CD8-positive, alpha-beta memory T cell (primary cell): Measurements from ENCODE around the gene MBD4. TPM values are rescaled to one million over a fixed set of nuclear protein-coding genes. Genes with fewer than 3 reads are reported as not detected.
"Not testable (repeated sequence)": the region's sequence is repeated elsewhere in the genome, so short reads cannot be mapped to it uniquely, and the experiment has no call there.

Experiments used
- CTCF ChIA-PET: fragments of 350-600 bp; sonication (Branson Sonifier 250); formaldehyde crosslinking; loops from one replicate; lab custom pipeline; 2021; ENCODE audit warnings: antibody characterized with exemption; lab: Charles Lee
- POLR2A ChIA-PET: fragments of 350-600 bp; sonication (Branson Sonifier 250); formaldehyde crosslinking; loops from one replicate; lab custom pipeline; 2021; ENCODE audit warnings: antibody characterized with exemption; lab: Charles Lee
- DNase-seq, 5 donors: peaks; one replicate each; pipeline versions ENCODE4 v3.0.0 to v3.0.0-alpha.2; 2020 to 2022; ENCODE audit warnings: mixed read lengths in 1 of 5
- H3K27ac ChIP-seq: one replicate; pipeline ENCODE4 v1.7.0; 2013; ENCODE audit warnings: low read depth, mild to moderate bottlenecking, low read length, moderate library complexity
- H3K27me3 ChIP-seq: 2 replicates; pipeline ENCODE4 v1.7.0; 2013; ENCODE audit warnings: low read length, mild to moderate bottlenecking; ENCODE audit not compliant: insufficient read depth, poor library complexity, severe bottlenecking
- H3K36me3 ChIP-seq: 2 replicates; pipeline ENCODE4 v1.7.0; 2013; ENCODE audit warnings: mild to moderate bottlenecking, low read length, moderate library complexity; ENCODE audit not compliant: insufficient read depth
- H3K4me1 ChIP-seq: 2 replicates; pipeline ENCODE4 v1.7.0; 2013; ENCODE audit warnings: mild to moderate bottlenecking, low read length, moderate library complexity; ENCODE audit not compliant: insufficient read depth
- H3K4me3 ChIP-seq: 2 replicates; pipeline ENCODE4 v1.7.0; 2013; ENCODE audit warnings: mild to moderate bottlenecking, low read length
- H3K9me3 ChIP-seq: 2 replicates; pipeline ENCODE4 v1.7.0; 2013; ENCODE audit warnings: mild to moderate bottlenecking, low read length
- H3K27ac Mint-ChIP-seq, 8 donors: one replicate each; pipeline ENCODE4 v1.8.0; 2020 to 2021; ENCODE audit warnings: mixed read lengths in 8 of 8, mild to moderate bottlenecking in 6 of 8, inconsistent platforms in 3 of 8, moderate library complexity in 3 of 8
- H3K27me3 Mint-ChIP-seq, 2 donors: one replicate each; pipeline ENCODE4 v1.8.0; 2020 to 2021; ENCODE audit warnings: mixed read lengths in 2 of 2, mild to moderate bottlenecking in 1 of 2, moderate library complexity in 1 of 2
- H3K36me3 Mint-ChIP-seq, 3 donors: one replicate each; pipeline ENCODE4 v1.8.0; 2020 to 2021; ENCODE audit warnings: mixed read lengths in 3 of 3, inconsistent platforms in 1 of 3, mild to moderate bottlenecking in 1 of 3
- H3K4me1 Mint-ChIP-seq, 3 donors: one replicate each; pipeline ENCODE4 v1.8.0; 2020 to 2021; ENCODE audit warnings: mixed read lengths in 3 of 3, inconsistent platforms in 1 of 3, mild to moderate bottlenecking in 1 of 3
- H3K4me3 Mint-ChIP-seq, 7 donors: one replicate each; pipeline ENCODE4 v1.8.0; 2020 to 2021; ENCODE audit warnings: mixed read lengths in 7 of 7, mild to moderate bottlenecking in 6 of 7, moderate library complexity in 4 of 7, inconsistent platforms in 2 of 7
- H3K9me3 Mint-ChIP-seq, 5 donors: one replicate each; pipeline ENCODE4 v1.8.0; 2020 to 2022; ENCODE audit warnings: mixed read lengths in 5 of 5, mild to moderate bottlenecking in 3 of 5, moderate library complexity in 2 of 5, inconsistent platforms in 1 of 5
- polyA plus RNA-seq: library from polyadenylated mRNA; unstranded; fragments of 300-500 nt; fragmentation: Illumina TruSeq; gene quantifications from one replicate; pipeline ENCODE4 v1.2.3, GENCODE V29; 2021
- total RNA-seq, 2 experiments: library from RNA; stranded (reverse); gene quantifications; one replicate each; pipeline ENCODE4 v1.2.3, GENCODE V29; 2021

MBD4 gene
- total and polyA plus RNA-seq, 3 experiments from 2014 or later, result 33.2 to 48.1 (median 48.0) TPM

DNA sequence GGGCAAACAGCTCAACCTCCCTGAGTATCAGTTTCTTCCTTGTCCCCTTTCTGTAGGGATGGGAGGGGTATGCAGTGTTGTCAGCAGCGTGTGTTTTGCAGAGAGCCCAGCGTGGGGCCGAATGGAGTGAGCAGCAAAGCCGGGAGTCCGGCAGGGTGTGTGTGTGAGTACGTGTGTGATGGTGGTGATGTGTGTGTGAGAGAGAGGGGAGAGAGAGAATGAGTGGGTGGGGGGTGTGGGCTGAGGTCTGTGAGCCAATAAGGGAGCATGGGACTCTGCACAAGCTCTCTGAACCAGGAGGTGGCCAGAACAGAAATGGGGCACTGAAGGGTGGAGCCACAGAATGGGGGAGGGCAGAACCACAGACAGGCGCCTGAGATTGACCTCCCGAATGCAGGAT is 44.1 kb upstream of the MBD4 start:
- DNase-seq, result no peak
- H3K27me3 Mint-ChIP-seq, result no peaks in the 10 kb centered on the region
- no peak overlapping the region for H3K4me3 ChIP-seq
- no peaks in the 10 kb centered on the region for H3K27me3 ChIP-seq
- H3K27ac Mint-ChIP-seq, result peak overlapping the region in 1 of 8 donors; percentile 85
- no peak overlapping the region for H3K27ac ChIP-seq
- ChIA-PET CTCF (no interaction called here), POLR2A (no interaction called here)
- no peaks in the 10 kb centered on the region for H3K9me3 Mint-ChIP-seq
- peaks cover 12% of the 10 kb centered on the region for H3K4me1 ChIP-seq
- no peak overlapping the region for H3K4me3 Mint-ChIP-seq
- no peaks in the 10 kb centered on the region for H3K9me3 ChIP-seq
- H3K36me3 Mint-ChIP-seq, result peaks cover 3 to 44% (median 14%) of the 10 kb centered on the region in 3 donors
- H3K4me1 Mint-ChIP-seq, result peaks cover 5 to 7% (median 6%) of the 10 kb centered on the region in 3 donors
- no peaks in the 10 kb centered on the region for H3K36me3 ChIP-seq

DNA sequence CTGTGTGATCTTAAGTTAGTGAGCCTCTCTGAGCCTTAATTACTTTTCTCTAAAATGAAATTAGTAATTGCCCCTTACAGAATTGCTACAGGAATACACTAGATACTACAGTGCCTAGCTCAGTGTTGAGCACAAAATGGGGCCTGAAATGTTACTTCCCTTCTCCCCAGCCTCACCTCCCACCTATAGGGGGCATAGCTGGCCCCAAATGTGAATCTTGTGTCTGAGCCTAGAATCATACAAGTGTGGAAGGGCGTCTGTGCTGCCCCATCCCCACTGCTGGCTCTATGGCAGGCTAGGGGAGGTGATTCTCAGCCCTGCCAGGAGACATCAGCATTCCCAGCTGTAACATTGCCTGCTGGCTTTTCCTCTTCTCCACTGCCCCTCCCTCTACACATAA is 43.0 kb upstream of the MBD4 start:
- Mint-ChIP-seq H3K27me3 (no peaks in the 10 kb centered on the region), H3K4me3 (no peak overlapping the region), H3K4me1 (peaks cover 5 to 7% (median 6%) of the 10 kb centered on the region in 3 donors), H3K27ac (peak overlapping the region in 2 of 8 donors; percentile 23 to 80), H3K36me3 (peaks cover 3 to 51% (median 14%) of the 10 kb centered on the region in 3 donors), H3K9me3 (no peaks in the 10 kb centered on the region)
- H3K9me3 ChIP-seq, result no peaks in the 10 kb centered on the region
- no peaks in the 10 kb centered on the region for H3K36me3 ChIP-seq
- ChIA-PET CTCF (no interaction called here), POLR2A (no interaction called here)
- H3K4me1 ChIP-seq, result peaks cover 12% of the 10 kb centered on the region
- H3K4me3 ChIP-seq, result no peak overlapping the region
- H3K27me3 ChIP-seq, result no peaks in the 10 kb centered on the region
- no peak overlapping the region for H3K27ac ChIP-seq
- no peak for DNase-seq

DNA sequence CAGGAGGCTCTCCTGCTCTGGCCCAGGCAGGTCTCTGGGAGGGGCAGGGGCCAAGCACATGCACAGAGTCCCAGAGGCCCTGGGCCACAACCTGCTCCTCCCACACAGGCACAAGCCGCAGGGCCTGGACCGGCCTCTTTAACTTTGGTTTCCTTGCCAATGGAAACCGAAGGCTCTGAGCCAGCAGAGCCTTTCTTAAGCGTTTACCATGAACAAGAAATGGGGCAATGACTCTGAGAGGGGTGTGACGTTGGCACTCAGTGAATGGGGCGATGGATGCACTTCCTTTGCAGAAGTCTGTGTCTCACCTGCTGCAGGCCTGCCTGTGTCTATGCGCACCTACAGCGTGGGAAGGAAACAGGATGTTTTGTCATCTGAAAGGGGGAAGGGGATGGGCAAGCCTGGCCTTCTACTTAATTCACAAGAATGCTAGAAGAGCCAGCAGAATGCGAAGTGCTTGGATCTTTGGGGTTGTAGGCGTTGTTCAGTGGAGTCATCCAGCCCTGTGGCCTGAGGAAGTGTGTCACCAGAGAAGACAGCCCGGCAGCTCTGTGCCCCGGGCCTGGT is 42.1 kb upstream of the MBD4 start:
- H3K27ac Mint-ChIP-seq, result peak overlapping the region in 7 of 8 donors; percentile 51 to 92 (median 81)

DNA sequence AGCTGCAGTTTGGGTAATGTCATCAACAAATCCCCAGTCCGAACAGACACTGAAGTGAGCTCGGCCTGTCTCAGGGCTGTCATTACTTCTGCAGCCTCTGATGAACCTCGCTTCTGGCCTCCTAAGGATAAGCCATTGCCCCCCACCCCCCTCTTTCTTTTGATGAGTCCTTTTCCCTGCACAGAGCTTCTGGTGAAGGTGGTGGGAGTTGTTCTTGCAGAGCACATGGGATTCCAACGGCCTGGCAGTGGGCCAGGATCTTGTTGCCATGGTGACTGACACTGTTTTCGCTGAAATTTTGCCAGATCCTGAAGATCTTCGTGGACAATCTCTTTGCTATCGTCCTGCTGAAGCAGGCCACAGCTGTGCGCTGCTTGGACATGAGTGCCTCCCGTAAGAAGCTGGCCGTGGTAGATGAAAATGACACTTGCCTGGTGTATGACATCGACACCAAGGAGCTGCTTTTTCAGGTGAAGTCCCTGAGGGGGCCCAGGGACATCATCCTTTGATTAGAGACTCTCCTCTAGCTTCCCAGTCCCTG is 41.5 kb upstream of the MBD4 start:
- H3K36me3 ChIP-seq, H3K9me3 Mint-ChIP-seq, POLR2A ChIA-PET, H3K27me3 ChIP-seq, H3K4me3 Mint-ChIP-seq, H3K4me1 Mint-ChIP-seq, DNase-seq, H3K27ac ChIP-seq, H3K27me3 Mint-ChIP-seq, H3K9me3 ChIP-seq, H3K4me3 ChIP-seq: not testable (repeated sequence)
- CTCF ChIA-PET, result interaction anchor here (0.9 to 2.3 kb wide), 2 partner anchors 9 to 11 kb away, joined by 3 to 8 read pairs; no protein-coding TSS in a partner anchor
- Mint-ChIP-seq H3K27ac (peak overlapping the region in 7 of 8 donors; percentile 51 to 92 (median 80)), H3K36me3 (peaks cover 3 to 65% (median 18%) of the 10 kb centered on the region in 3 donors)
- H3K4me1 ChIP-seq, result peaks cover 12% of the 10 kb centered on the region

More for the DNA sequence above, 42.1 kb upstream of the MBD4 start:
- H3K27me3 ChIP-seq, result no peaks in the 10 kb centered on the region
- Mint-ChIP-seq H3K9me3 (no peaks in the 10 kb centered on the region), H3K4me3 (peak overlapping the region in 2 of 7 donors; percentile 4 to 26), H3K4me1 (peaks cover 5 to 7% (median 6%) of the 10 kb centered on the region in 3 donors), H3K36me3 (peaks cover 3 to 60% (median 18%) of the 10 kb centered on the region in 3 donors), H3K27me3 (no peaks in the 10 kb centered on the region)
- H3K27ac ChIP-seq, result peak overlapping the region; percentile 22
- H3K36me3 ChIP-seq, result no peaks in the 10 kb centered on the region
- ChIA-PET CTCF (interaction anchor here (2.3 kb wide), 1 partner anchor 8 kb away, joined by 8 read pairs; no protein-coding TSS in a partner anchor), POLR2A (no interaction called here)
- H3K4me1 ChIP-seq, result peaks cover 12% of the 10 kb centered on the region
- H3K9me3 ChIP-seq, result no peaks in the 10 kb centered on the region
- no peak overlapping the region for H3K4me3 ChIP-seq
- DNase-seq, result peak in 3 of 5 donors; percentile 18 to 58 (median 42)

DNA sequence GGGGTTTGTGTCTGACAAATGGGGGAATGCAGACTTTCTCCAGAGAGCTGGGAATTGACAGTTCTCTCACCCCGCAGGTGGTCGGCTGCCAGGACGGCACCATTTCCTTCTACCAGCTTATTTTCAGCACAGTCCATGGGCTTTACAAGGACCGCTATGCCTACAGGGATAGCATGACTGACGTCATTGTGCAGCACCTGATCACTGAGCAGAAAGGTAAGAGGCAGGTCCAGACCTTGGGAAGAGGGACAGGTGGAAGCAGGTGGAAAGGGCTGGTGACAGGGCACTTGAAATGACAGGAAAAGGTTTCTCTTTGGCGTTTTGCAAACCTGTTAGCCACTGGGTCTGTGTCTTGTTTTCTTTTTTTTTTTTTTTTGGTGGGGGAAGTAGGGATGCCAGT is 36.8 kb upstream of the MBD4 start:
- no peaks in the 10 kb centered on the region for H3K36me3 ChIP-seq
- H3K9me3 Mint-ChIP-seq, result no peaks in the 10 kb centered on the region
- peaks cover 0 to 61% (median 20%) of the 10 kb centered on the region in 3 donors for H3K36me3 Mint-ChIP-seq
- ChIA-PET CTCF (no interaction called here), POLR2A (no interaction called here)
- H3K27me3 Mint-ChIP-seq, result no peaks in the 10 kb centered on the region
- DNase-seq, result no peak
- no peaks in the 10 kb centered on the region for H3K27me3 ChIP-seq
- H3K4me3 ChIP-seq, result no peak overlapping the region
- no peak overlapping the region for H3K27ac ChIP-seq
- no peak overlapping the region for H3K27ac Mint-ChIP-seq
- H3K9me3 ChIP-seq, result no peaks in the 10 kb centered on the region
- H3K4me1 Mint-ChIP-seq, result no peaks in the 10 kb centered on the region
- peaks cover 1% of the 10 kb centered on the region for H3K4me1 ChIP-seq
- no peak overlapping the region for H3K4me3 Mint-ChIP-seq

DNA sequence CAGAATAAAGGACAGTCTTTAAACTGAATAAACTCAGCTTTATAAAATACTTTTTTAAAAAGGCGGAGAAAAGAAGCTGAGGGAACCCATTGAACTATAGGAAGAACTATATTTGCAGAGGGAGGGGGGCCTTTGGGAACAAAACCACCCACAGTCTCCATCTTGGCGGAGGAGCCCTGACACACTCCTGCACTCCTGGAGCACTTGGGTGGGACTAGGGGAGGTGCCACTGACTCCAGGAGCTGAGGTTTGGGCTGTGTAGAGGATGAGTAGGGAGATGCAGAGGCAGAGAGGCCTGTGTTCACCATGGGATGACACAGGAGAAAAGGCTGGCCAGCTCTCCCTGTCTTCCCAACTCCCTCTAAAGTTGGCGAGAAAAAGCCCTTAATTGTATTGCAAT is 36.1 kb upstream of the MBD4 start:
- POLR2A ChIA-PET, result no interaction called here
- Mint-ChIP-seq H3K9me3 (no peaks in the 10 kb centered on the region), H3K4me1 (no peaks in the 10 kb centered on the region), H3K27ac (no peak overlapping the region), H3K36me3 (peaks cover 0 to 57% (median 20%) of the 10 kb centered on the region in 3 donors), H3K4me3 (no peak overlapping the region), H3K27me3 (no peaks in the 10 kb centered on the region)
- DNase-seq, result no peak
- no peaks in the 10 kb centered on the region for H3K4me1 ChIP-seq
- H3K4me3 ChIP-seq, result no peak overlapping the region
- H3K27me3 ChIP-seq, result no peaks in the 10 kb centered on the region
- CTCF ChIA-PET, result interaction anchor here (2.2 kb wide), 1 partner anchor 14 kb away, joined by 6 read pairs; no protein-coding TSS in a partner anchor
- no peaks in the 10 kb centered on the region for H3K9me3 ChIP-seq
- H3K36me3 ChIP-seq, result no peaks in the 10 kb centered on the region
- no peak overlapping the region for H3K27ac ChIP-seq

DNA sequence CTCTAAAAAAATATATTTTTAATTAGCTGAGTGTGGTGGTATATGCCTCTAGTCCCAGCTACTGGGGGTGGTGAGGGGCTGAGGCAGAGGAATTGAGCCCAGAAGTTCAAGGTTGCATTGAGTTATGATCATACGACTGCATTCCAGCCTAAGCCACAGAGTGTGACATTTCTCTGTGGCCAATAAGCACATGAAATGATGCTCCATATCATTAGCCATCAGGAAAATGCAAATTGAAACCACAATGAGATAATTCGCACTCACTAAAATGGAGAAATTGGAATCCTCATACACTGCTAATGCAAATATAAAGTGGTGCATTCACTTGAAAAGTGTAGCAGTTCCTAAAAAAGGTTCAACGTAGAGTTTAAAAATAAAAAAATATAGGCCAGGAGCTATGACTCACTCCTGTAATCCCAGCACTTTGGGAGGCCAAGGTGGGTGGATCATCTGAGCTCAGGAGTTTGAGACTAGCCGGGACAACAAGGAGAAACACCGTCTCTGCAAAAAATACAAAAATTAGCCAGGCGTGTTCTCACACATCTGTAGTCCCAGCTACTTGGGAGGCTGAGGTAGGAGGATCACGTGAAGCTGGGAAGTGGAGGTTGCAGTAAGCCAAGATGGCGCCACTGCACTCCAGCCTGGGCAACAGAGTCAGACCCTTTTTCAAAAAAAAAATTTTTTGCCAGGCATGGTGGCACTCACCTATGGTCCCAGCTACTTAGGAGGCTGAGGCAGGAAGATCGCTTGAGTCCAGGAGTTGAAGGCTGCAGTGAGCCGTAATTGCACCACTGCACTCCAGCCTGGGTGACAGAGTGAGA is 35.4 kb upstream of the MBD4 start:
- Histone ChIP-seq H3K4me1 (no peaks in the 10 kb centered on the region), H3K4me3 (no peak overlapping the region), H3K27me3 (no peaks in the 10 kb centered on the region), H3K36me3 (no peaks in the 10 kb centered on the region), H3K27ac (no peak overlapping the region), H3K9me3 (no peaks in the 10 kb centered on the region)
- Mint-ChIP-seq H3K9me3 (no peaks in the 10 kb centered on the region), H3K27ac (peak overlapping the region in 1 of 8 donors; percentile 6), H3K27me3 (no peaks in the 10 kb centered on the region), H3K4me3 (no peak overlapping the region), H3K36me3 (peaks cover 0 to 53% (median 15%) of the 10 kb centered on the region in 3 donors), H3K4me1 (no peaks in the 10 kb centered on the region)
- CTCF ChIA-PET, result interaction anchor here (2.2 kb wide), 1 partner anchor 15 kb away, joined by 6 read pairs; no protein-coding TSS in a partner anchor
- POLR2A ChIA-PET, result no interaction called here
- DNase-seq, result no peak

DNA sequence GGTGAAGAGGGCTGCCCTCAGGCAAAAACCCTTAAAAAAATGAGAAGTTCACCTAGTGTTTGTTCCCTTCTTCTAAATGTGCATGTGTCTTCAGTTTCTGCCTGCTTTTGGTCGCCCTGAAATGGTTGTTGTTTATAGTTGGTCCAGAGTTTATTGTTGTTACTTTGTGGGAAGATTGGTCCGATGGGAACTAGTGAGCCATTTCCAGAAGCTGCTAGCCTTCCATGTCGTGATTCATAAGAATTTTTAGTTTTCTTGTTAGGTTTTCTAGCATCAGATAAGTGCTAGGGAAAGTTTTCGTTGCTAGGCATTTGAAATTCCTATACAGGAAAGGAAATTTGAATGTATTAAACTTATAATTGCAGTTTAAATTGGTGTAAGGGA is 34.0 kb upstream of the MBD4 start:
- no peaks in the 10 kb centered on the region for H3K27me3 ChIP-seq
- Mint-ChIP-seq H3K27ac (no peak overlapping the region), H3K9me3 (no peaks in the 10 kb centered on the region), H3K36me3 (peaks cover 4 to 50% (median 17%) of the 10 kb centered on the region in 3 donors), H3K4me3 (no peak overlapping the region), H3K27me3 (no peaks in the 10 kb centered on the region), H3K4me1 (no peaks in the 10 kb centered on the region)
- DNase-seq, result no peak
- H3K27ac ChIP-seq, result no peak overlapping the region
- no peaks in the 10 kb centered on the region for H3K36me3 ChIP-seq
- ChIA-PET CTCF (no interaction called here), POLR2A (no interaction called here)
- no peaks in the 10 kb centered on the region for H3K9me3 ChIP-seq
- no peak overlapping the region for H3K4me3 ChIP-seq
- H3K4me1 ChIP-seq, result no peaks in the 10 kb centered on the region
